Endothelial cell (in vitro differentiated cells): Measurements from ENCODE around the gene POU2F2. TPM values are rescaled to one million over a fixed set of nuclear protein-coding genes. Genes with fewer than 3 reads are reported as not detected.

ENCODE experiments used
- DNase-seq: peaks from one replicate; pipeline ENCODE4 v3.0.0; 2021; ENCODE audit warnings: low spot score
- H3K27ac Mint-ChIP-seq: one replicate; pipeline ENCODE4 v1.8.0; 2021; ENCODE audit warnings: mixed read lengths, inconsistent platforms; ENCODE audit not compliant: unreplicated experiment
- H3K27me3 Mint-ChIP-seq: one replicate; pipeline ENCODE4 v1.8.0; 2021; ENCODE audit warnings: mild to moderate bottlenecking, moderate library complexity, mixed read lengths, inconsistent platforms; ENCODE audit not compliant: unreplicated experiment
- H3K36me3 Mint-ChIP-seq: one replicate; pipeline ENCODE4 v1.8.0; 2021; ENCODE audit warnings: mild to moderate bottlenecking, low read depth, mixed read lengths, inconsistent platforms; ENCODE audit not compliant: unreplicated experiment
- H3K4me1 Mint-ChIP-seq: one replicate; pipeline ENCODE4 v1.8.0; 2021; ENCODE audit warnings: mild to moderate bottlenecking, mixed read lengths, inconsistent platforms; ENCODE audit not compliant: unreplicated experiment
- H3K4me3 Mint-ChIP-seq: one replicate; pipeline ENCODE4 v1.8.0; 2021; ENCODE audit warnings: mild to moderate bottlenecking, mixed read lengths, inconsistent platforms; ENCODE audit not compliant: unreplicated experiment
- H3K9me3 Mint-ChIP-seq: one replicate; pipeline ENCODE4 v1.8.0; 2021; ENCODE audit warnings: mixed read lengths, inconsistent platforms; ENCODE audit not compliant: unreplicated experiment
- long read RNA-seq: library from polyadenylated mRNA; unstranded; transcript quantifications from one replicate; pipeline ENCODE4 v2.0.0, GENCODE V29; 2020; ENCODE audit not compliant: unreplicated experiment
- total RNA-seq: library from RNA; stranded (reverse); fragmentation: NEBNext Ultra II Directional; extraction: Animal tissue kit (Norgen Biotek cat#: 25700); gene quantifications from one replicate; pipeline ENCODE4 v1.2.1, GENCODE V29; 2021; ENCODE audit not compliant: unreplicated experiment
- TF ChIP-seq, protein P1 (sequence below): fragments of 200-600 bp; sonication (generic); IDR thresholded peaks from one replicate; pipeline ENCODE4 v1.5.0; 2021; ENCODE audit warnings: antibody characterized with exemption; ENCODE audit not compliant: unreplicated experiment

Gene POU2F2
- 5.7 TPM for total RNA-seq
- long read RNA-seq = 0 reads

- H3K4me1 Mint-ChIP-seq = peaks cover 20% of the 10 kb centered on the region
- TF ChIP-seq, protein P1, sequence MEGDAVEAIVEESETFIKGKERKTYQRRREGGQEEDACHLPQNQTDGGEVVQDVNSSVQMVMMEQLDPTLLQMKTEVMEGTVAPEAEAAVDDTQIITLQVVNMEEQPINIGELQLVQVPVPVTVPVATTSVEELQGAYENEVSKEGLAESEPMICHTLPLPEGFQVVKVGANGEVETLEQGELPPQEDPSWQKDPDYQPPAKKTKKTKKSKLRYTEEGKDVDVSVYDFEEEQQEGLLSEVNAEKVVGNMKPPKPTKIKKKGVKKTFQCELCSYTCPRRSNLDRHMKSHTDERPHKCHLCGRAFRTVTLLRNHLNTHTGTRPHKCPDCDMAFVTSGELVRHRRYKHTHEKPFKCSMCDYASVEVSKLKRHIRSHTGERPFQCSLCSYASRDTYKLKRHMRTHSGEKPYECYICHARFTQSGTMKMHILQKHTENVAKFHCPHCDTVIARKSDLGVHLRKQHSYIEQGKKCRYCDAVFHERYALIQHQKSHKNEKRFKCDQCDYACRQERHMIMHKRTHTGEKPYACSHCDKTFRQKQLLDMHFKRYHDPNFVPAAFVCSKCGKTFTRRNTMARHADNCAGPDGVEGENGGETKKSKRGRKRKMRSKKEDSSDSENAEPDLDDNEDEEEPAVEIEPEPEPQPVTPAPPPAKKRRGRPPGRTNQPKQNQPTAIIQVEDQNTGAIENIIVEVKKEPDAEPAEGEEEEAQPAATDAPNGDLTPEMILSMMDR = no peak
- H3K4me3 Mint-ChIP-seq = peak within 1 kb of the TSS; percentile 80
- peaks cover 21% of the 10 kb centered on the region for H3K27me3 Mint-ChIP-seq
- no peaks in the 10 kb centered on the region for H3K36me3 Mint-ChIP-seq
- peak within 1 kb of the TSS; percentile 1 for H3K27ac Mint-ChIP-seq
- no peak for DNase-seq
- H3K9me3 Mint-ChIP-seq = no peaks in the 10 kb centered on the region
Observed at GRCh38 chr19:42132030-42132628, at the start of gene POU2F2. Gene POU2F2, minus strand, starts transcription at chr19:42132446. Its CDS starts 35 bp downstream, at chr19:42132411.

DNA sequence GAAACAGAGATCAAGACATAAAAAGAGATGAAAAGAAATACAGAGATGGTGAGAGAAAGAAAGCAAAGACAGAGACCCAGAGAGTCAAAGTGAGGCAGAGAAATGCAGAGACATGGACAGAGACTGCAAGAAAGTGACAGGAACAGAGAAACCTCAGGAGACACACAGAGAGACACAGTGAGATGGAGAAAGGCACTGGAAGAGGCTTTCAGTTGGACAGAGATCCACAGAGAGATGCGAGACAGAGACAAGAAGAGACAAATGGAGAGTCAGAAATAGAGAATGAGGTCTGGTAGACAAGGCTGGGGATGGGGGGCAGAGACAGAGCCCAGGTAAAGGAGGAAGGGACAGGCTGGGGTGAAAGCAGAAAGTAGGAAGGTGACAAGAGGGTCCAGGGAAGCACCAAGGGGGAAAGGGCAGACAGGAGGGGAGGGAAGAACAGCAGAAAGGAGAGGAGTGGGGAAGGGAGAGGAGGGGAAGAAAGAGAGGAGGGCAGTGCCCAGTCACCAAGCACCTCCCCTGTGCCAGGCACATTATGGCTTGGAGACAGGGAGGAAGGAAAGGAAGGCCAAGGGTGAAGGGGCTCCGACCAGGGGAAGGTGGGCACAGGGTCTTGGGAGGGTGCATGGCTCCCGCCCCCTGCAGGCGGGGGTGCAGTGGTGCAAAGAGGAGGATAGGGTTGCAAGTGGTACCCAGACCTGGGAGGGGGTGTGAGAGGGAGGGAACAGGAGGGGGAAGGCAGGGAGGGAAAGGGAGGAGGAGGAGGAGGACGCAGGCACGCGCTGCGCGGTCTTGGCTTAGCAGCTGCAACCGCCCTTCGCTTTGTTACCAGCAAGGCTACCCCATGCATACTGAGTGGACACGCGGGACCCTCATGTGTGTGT lies 46.8 kb upstream of the POU2F2 start:
- peak; percentile 45 for DNase-seq
- H3K27me3 Mint-ChIP-seq = peaks cover 18% of the 10 kb centered on the region
- no peak overlapping the region for H3K27ac Mint-ChIP-seq
- H3K36me3 Mint-ChIP-seq = no peaks in the 10 kb centered on the region
- TF ChIP-seq, protein P1 = peak; percentile 53
- no peak overlapping the region for H3K4me3 Mint-ChIP-seq
- H3K4me1 Mint-ChIP-seq = peaks cover 37% of the 10 kb centered on the region
- H3K9me3 Mint-ChIP-seq = no peaks in the 10 kb centered on the region

DNA sequence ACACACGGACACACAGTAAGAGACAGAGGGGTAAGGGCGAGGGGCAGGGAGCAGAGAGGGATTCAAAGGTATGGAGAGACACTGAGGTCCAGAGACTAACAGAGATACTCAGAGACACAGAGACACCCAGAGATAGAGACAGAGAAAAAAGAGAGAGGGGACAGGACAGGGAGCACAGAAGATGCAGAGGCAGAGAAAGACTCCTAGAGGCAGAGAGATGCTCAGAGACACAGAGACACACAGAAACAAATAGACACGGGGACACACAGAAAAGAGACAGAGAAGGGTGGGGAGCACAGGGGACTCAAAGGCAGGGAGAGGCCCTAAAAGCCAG lies 45.4 kb upstream of the POU2F2 start:
- TF ChIP-seq, protein P1 = no peak
- H3K36me3 Mint-ChIP-seq = no peaks in the 10 kb centered on the region
- no peaks in the 10 kb centered on the region for H3K9me3 Mint-ChIP-seq
- H3K27ac Mint-ChIP-seq = no peak overlapping the region
- DNase-seq = no peak
- peaks cover 29% of the 10 kb centered on the region for H3K4me1 Mint-ChIP-seq
- H3K4me3 Mint-ChIP-seq = no peak overlapping the region
- peaks cover 18% of the 10 kb centered on the region for H3K27me3 Mint-ChIP-seq

DNA sequence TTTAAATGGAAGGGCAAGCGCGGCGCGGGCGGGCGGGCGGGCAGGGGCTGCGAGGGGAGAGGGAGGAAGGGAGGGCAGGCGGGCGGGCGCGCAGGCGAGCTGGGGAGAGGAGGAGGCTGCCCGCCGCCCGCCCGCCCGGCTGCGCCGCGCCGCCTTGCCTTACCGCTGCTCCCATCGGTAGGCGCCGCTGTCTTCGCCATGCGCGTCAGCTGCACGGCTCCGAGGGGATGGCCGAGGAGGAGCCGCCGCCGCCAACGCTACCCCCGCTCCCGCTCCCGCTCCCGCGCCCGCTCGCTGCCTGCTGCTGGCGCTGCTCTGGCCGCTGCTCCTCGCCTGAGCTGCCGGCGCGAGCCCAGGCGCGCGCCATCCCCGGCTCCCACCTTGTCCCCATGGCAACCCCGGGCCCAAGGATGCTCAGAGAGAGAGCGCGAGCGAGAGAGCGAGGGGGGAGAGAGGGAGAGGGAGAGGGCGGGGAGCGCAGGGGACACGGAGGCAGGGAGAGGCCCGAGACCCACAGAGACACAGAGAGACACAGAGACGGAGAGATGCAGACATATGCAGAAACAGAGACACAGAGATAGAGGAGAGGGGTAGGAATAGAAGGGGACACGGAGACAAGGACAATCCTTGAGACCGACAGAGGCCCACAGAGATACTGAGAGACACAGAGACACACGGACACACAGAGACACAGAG lies 44.9 kb upstream of the POU2F2 start:
- Mint-ChIP-seq H3K27ac (no peak overlapping the region), H3K4me3 (no peak overlapping the region), H3K36me3 (no peaks in the 10 kb centered on the region), H3K4me1 (peaks cover 23% of the 10 kb centered on the region), H3K27me3 (peaks cover 18% of the 10 kb centered on the region), H3K9me3 (no peaks in the 10 kb centered on the region)
- DNase-seq = peak; percentile 79
- TF ChIP-seq, protein P1 = no peak
